ENCODE data around the gene TEX10.
A peak's percentile ranks its signal among the peaks of the same experiment; 100 is the strongest.

Gene TEX10

GRCh38 chr9:100352201-100352726, 478 bp downstream of the TEX10 start:
- ChIA-PET POLR2A (interaction anchor here (1.1 to 1.9 kb wide), 6 partner anchors 8 to 75 kb away, joined by 3 to 10 read pairs (median 4); partner anchors contain the start of gene MSANTD3), CTCF (interaction anchor here (0.6 to 3.2 kb wide), 6 partner anchors 14 to 250 kb away, joined by 3 to 20 read pairs (median 4); no protein-coding TSS in a partner anchor)
- no peaks in the 10 kb centered on the region for H3K4me1 ChIP-seq (ENCODE audit: control insufficient read depth, insufficient read depth, low read length)
- peaks cover 0 to 16% of the 10 kb centered on the region in 2 experiments; a peak in 1 of 3 replicates for H3K36me3 ChIP-seq (ENCODE audit: control insufficient read depth in 2 of 2, insufficient read depth in 1 of 2, low read length in 2 of 2)
- H3K4me3 ChIP-seq (ENCODE audit: low read depth, low read length): peak overlapping the region; percentile 69
- H3K9me3 ChIP-seq (ENCODE audit: control insufficient read depth, insufficient read depth, low read depth, low read length): no peaks in the 10 kb centered on the region
- H3K27ac ChIP-seq (ENCODE audit: extremely low read depth, low read depth, low read length): peak overlapping the region; percentile 80
- TF ChIP-seq KLF10 (tag by site-specific recombination; IDR thresholded peaks at IDR 0.05) (0 out of 2 replicates have a peak, but pooled peaks have one; percentile 15), HOXA7 (CRISPR knock-in tag; IDR thresholded peaks at IDR 0.05; ENCODE audit: borderline replicate concordance) (peak; percentile 61; the same call in 1 of the 2 replicates), GLIS1 (tag by site-specific recombination; IDR thresholded peaks at IDR 0.05) (peak; percentile 70), KLF1 (tag by site-specific recombination; IDR thresholded peaks at IDR 0.05) (0 out of 2 replicates have a peak, but pooled peaks have one; percentile 7), OVOL3 (tag by site-specific recombination; IDR thresholded peaks at IDR 0.05) (no peak), ZNF362 (tag by site-specific recombination; IDR thresholded peaks at IDR 0.05) (no peak)

- POLR2A ChIA-PET: interaction anchor here (0.7 to 1.9 kb wide), 6 partner anchors 7 to 75 kb away, joined by 3 to 10 read pairs (median 4); partner anchors contain the start of gene MSANTD3
- Histone ChIP-seq H3K4me1 (ENCODE audit: control insufficient read depth, insufficient read depth, low read length) (no peaks in the 10 kb centered on the region), H3K36me3 (ENCODE audit: control insufficient read depth in 2 of 2, insufficient read depth in 1 of 2, low read length in 2 of 2) (peaks cover 0 to 23% of the 10 kb centered on the region in 2 experiments; a peak in 1 of 3 replicates), H3K27ac (ENCODE audit: extremely low read depth, low read depth, low read length) (no peak overlapping the region), H3K4me3 (ENCODE audit: low read depth, low read length) (peak overlapping the region; percentile 69), H3K9me3 (ENCODE audit: control insufficient read depth, insufficient read depth, low read depth, low read length) (no peaks in the 10 kb centered on the region)
- TF ChIP-seq ZNF266 (tag by site-specific recombination; IDR thresholded peaks at IDR 0.05; ENCODE audit: low read depth) (no peak), SCRT2 (tag by site-specific recombination; IDR thresholded peaks at IDR 0.05) (peak; percentile 55; the same call in 1 of the 2 replicates)
- CTCF ChIA-PET: interaction anchor here (0.6 to 3.2 kb wide), 5 partner anchors 13 to 247 kb away, joined by 3 to 20 read pairs (median 4); no protein-coding TSS in a partner anchor
Measured at GRCh38 chr9:100351508-100351907, 1.2 kb downstream of the TEX10 start.

GRCh38 chr9:100350188-100350587, 2.6 kb downstream of the TEX10 start:
- H3K36me3 ChIP-seq (ENCODE audit: control insufficient read depth in 2 of 2, insufficient read depth in 1 of 2, low read length in 2 of 2): peaks cover 2 to 32% of the 10 kb centered on the region in 2 experiments; a peak in 2 of 3 replicates
- no peaks in the 10 kb centered on the region for H3K4me1 ChIP-seq (ENCODE audit: control insufficient read depth, insufficient read depth, low read length)
- no peak overlapping the region for H3K27ac ChIP-seq (ENCODE audit: extremely low read depth, low read depth, low read length)
- CTCF ChIA-PET: interaction anchor here (0.6 to 3.2 kb wide), 4 partner anchors 12 to 84 kb away, joined by 3 to 20 read pairs (median 4); no protein-coding TSS in a partner anchor
- H3K4me3 ChIP-seq (ENCODE audit: low read depth, low read length): peak overlapping the region; percentile 5
- no peaks in the 10 kb centered on the region for H3K9me3 ChIP-seq (ENCODE audit: control insufficient read depth, insufficient read depth, low read depth, low read length)
- POLR2A ChIA-PET: interaction anchor here (0.6 kb wide), 1 partner anchor 17 kb away, joined by 3 read pairs; no protein-coding TSS in a partner anchor
- TF ChIP-seq ZBTB7A (tag by site-specific recombination; IDR thresholded peaks at IDR 0.05; ENCODE audit: low read depth): no peak
- TF ChIP-seq AEBP2 (tag by site-specific recombination; IDR thresholded peaks at IDR 0.05; ENCODE audit: borderline replicate concordance): no peak
- TF ChIP-seq CTCF (tag by site-specific recombination; IDR thresholded peaks at IDR 0.05): no peak
- no peak for TF ChIP-seq ZNF530 (tag by site-specific recombination; IDR thresholded peaks at IDR 0.05; ENCODE audit: low read depth)
- TF ChIP-seq ZNF341 (tag by site-specific recombination; IDR thresholded peaks at IDR 0.05; ENCODE audit: low read depth): no peak
- no peak for TF ChIP-seq KLF17 (tag by site-specific recombination; IDR thresholded peaks at IDR 0.05)
- no peak for TF ChIP-seq ZBTB6 (tag by site-specific recombination; IDR thresholded peaks at IDR 0.05)
- no peak for TF ChIP-seq ZBTB10 (tag by site-specific recombination; IDR thresholded peaks at IDR 0.05)
- no peak for TF ChIP-seq ZNF138 (tag by site-specific recombination; IDR thresholded peaks at IDR 0.05; ENCODE audit: borderline replicate concordance)
- TF ChIP-seq ZNF324 (tag by site-specific recombination; IDR thresholded peaks at IDR 0.05): no peak
- no peak for TF ChIP-seq ZSCAN30 (tag by site-specific recombination; IDR thresholded peaks at IDR 0.05)
- TF ChIP-seq ZNF660 (tag by site-specific recombination; IDR thresholded peaks at IDR 0.05): no peak
